Ishikawa (cell line): ENCODE measurements around the gene ASTN2.

Experiments
- CEBPB ChIP-seq: IDR thresholded peaks from 2 replicates; pipeline ENCODE4 v1.6.1; 2012
- CREB1 ChIP-seq: IDR thresholded peaks from 2 replicates; pipeline ENCODE4 v1.6.1; 2012; ENCODE audit warnings: low read depth
- EGR1 ChIP-seq: IDR thresholded peaks from 2 replicates; pipeline ENCODE4 v1.6.1; 2012
- EP300 ChIP-seq: IDR thresholded peaks from 2 replicates; pipeline ENCODE4 v1.6.1; 2012; ENCODE audit warnings: borderline replicate concordance
- FOXM1 ChIP-seq: IDR thresholded peaks from 2 replicates; pipeline ENCODE4 v1.6.1; 2012; ENCODE audit warnings: low read depth, borderline replicate concordance
- NFIC ChIP-seq: IDR thresholded peaks from 2 replicates; pipeline ENCODE4 v1.6.1; 2012
- RAD21 ChIP-seq: IDR thresholded peaks from 2 replicates; pipeline ENCODE4 v1.6.1; 2012; ENCODE audit warnings: low read depth
- REST ChIP-seq: IDR thresholded peaks from 2 replicates; pipeline ENCODE4 v1.6.1; 2012; ENCODE audit warnings: low read depth, mild to moderate bottlenecking
- TAF1 ChIP-seq: IDR thresholded peaks from 2 replicates; pipeline ENCODE4 v1.6.1; 2012; ENCODE audit warnings: low read depth, mild to moderate bottlenecking
- TCF12 ChIP-seq: IDR thresholded peaks from 2 replicates; pipeline ENCODE4 v1.6.1; 2012; ENCODE audit warnings: low read depth
- TEAD4 ChIP-seq: IDR thresholded peaks from 2 replicates; pipeline ENCODE4 v1.6.1; 2012
- YY1 ChIP-seq: IDR thresholded peaks from 2 replicates; pipeline ENCODE4 v1.6.1; 2012; ENCODE audit warnings: low read depth
- ZBTB7A ChIP-seq: IDR thresholded peaks from 2 replicates; pipeline ENCODE4 v1.6.1; 2012; ENCODE audit warnings: low read depth
- TF ChIP-seq, protein P1 (sequence below): IDR thresholded peaks from 2 replicates; pipeline ENCODE4 v1.6.1; 2012
- TF ChIP-seq, protein P2 (sequence below): IDR thresholded peaks from 2 replicates; pipeline ENCODE4 v1.6.1; 2012

The ASTN2 gene

GRCh38 chr9:117018966-117019617 lies 395.8 kb downstream of the ASTN2 start:
- TF ChIP-seq TAF1, result no peak
- TF ChIP-seq FOXM1, result no peak
- TF ChIP-seq YY1, result no peak
- TF ChIP-seq TCF12, result no peak
- no peak for TF ChIP-seq ZBTB7A
- TF ChIP-seq TEAD4, result no peak
- no peak for TF ChIP-seq NFIC
- no peak for TF ChIP-seq CREB1

DNA sequence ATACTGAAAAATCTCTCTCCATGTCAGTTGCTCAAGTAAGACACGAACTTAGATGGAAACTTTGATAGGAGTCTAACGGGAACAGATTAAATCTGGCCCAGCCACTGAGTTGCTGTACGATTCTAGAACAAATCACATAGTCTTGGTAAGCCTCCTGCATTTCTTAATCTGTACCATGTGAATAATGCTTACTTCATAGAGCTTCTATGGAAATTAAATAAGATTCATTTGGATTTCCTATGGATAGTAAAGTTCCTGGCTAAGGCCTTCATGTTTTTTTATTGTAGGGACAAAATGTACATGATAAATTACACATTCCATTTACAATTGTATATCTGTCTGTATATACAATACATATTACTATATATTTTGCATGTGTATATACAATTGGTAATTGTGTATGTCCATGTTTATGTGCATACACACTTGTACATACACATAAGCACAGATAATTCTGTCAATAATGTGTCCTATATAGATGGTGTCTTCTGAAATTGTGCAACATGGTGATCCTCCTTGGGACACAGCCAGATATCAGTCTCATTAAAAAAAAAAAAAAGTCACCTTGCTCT lies 397.4 kb downstream of the ASTN2 start:
- TF ChIP-seq CEBPB (no peak), NFIC (no peak), YY1 (no peak), RAD21 (no peak), EP300 (no peak), FOXM1 (no peak), EGR1 (no peak), REST (no peak), CREB1 (no peak), TCF12 (no peak), TEAD4 (no peak), TAF1 (no peak), ZBTB7A (no peak)
- TF ChIP-seq, protein P1, sequence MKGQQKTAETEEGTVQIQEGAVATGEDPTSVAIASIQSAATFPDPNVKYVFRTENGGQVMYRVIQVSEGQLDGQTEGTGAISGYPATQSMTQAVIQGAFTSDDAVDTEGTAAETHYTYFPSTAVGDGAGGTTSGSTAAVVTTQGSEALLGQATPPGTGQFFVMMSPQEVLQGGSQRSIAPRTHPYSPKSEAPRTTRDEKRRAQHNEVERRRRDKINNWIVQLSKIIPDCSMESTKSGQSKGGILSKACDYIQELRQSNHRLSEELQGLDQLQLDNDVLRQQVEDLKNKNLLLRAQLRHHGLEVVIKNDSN, result no peak
- TF ChIP-seq, protein P2, sequence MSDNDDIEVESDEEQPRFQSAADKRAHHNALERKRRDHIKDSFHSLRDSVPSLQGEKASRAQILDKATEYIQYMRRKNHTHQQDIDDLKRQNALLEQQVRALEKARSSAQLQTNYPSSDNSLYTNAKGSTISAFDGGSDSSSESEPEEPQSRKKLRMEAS, result no peak

DNA sequence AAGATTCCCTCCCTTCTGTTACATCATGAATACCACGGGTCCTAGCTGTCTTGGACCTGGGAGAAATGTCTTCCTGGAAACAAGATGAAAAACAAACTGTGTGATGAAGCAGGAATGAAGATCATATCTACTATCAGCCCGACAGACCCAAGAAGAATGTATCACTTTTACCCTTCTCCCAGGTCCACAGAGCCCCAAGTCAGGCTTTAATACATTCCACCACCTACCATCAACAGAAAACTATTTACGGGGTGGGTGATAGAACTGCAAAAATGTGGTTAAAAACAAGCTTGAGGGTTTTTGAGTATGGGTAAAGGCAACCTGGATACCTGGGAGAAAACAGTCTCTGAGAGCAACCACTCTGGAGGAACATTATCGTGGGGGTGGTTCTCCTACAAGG lies 400.8 kb downstream of the ASTN2 start:
- no peak for TF ChIP-seq CEBPB
- TF ChIP-seq, protein P1, result no peak
- TF ChIP-seq EGR1, result no peak
- TF ChIP-seq NFIC, result no peak
- TF ChIP-seq TEAD4, result no peak
- TF ChIP-seq FOXM1, result no peak
- TF ChIP-seq TAF1, result no peak
- TF ChIP-seq TCF12, result no peak
- TF ChIP-seq RAD21, result no peak
- TF ChIP-seq EP300, result no peak
- TF ChIP-seq REST, result no peak
- TF ChIP-seq YY1, result no peak
- TF ChIP-seq ZBTB7A, result no peak
- no peak for TF ChIP-seq CREB1
- TF ChIP-seq, protein P2, result no peak

- no peak for TF ChIP-seq NFIC
- TF ChIP-seq REST, result no peak
- no peak for TF ChIP-seq CEBPB
- no peak for TF ChIP-seq CREB1
- TF ChIP-seq EGR1, result no peak
- TF ChIP-seq TEAD4, result no peak
- TF ChIP-seq TAF1, result no peak
- no peak for TF ChIP-seq FOXM1
- TF ChIP-seq EP300, result no peak
- TF ChIP-seq TCF12, result no peak
- TF ChIP-seq YY1, result no peak
- TF ChIP-seq, protein P2, result no peak
- TF ChIP-seq ZBTB7A, result no peak
- no peak for TF ChIP-seq RAD21
- TF ChIP-seq, protein P1, result no peak
Measured at GRCh38 chr9:117013440-117013995, 401.3 kb downstream of the ASTN2 start.
